Erythroblast (primary cell): ENCODE data around the gene CTSS.

Experiments used
- GATA1 ChIP-seq: IDR thresholded peaks from 2 replicates; pipeline ENCODE4 v1.6.1; 2011; ENCODE audit warnings: low read depth, mild to moderate bottlenecking, control low read depth, low read length, moderate library complexity
- POLR2A ChIP-seq: IDR thresholded peaks from 2 replicates; pipeline ENCODE4 v1.6.1; 2011; ENCODE audit warnings: mild to moderate bottlenecking, low read length

DNA sequence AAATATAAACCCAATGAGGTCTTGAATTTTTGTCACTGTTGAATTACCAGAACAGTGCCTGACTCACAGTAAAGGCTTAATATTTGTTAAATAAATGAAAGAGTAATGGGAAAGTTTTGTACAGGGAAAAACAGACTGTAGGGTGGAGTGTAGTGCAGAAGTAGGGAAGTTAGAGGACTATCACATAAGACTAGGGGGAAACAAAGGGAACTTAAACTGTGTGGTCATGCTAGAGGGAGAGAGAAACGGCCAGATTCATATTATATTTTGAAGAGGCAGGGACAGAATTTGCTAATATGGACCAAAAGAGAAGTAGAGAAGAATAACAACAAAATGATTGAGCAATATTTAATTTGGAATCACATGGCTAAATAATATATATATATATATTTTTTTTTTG is 27.6 kb upstream of the CTSS start:
- TF ChIP-seq POLR2A: no peak
- no peak for TF ChIP-seq GATA1
